Measurements from ENCODE around the gene TBX19. TPM values are rescaled to one million over a fixed set of nuclear protein-coding genes. Genes with fewer than 3 reads are reported as not detected.

The TBX19 gene
- total RNA-seq, 4 donors from 2014 or later, result 0.54 to 2.9 (median 2.0) TPM

GRCh38 chr1:168293356-168293755 is 12.7 kb downstream of the TBX19 start:
- Histone ChIP-seq H3K4me3 (replicated peaks in 1 of 3) (no peak overlapping the region), H3K27me3 (no peaks in the 10 kb centered on the region), H3K4me1 (no peaks in the 10 kb centered on the region), H3K36me3 (no peaks in the 10 kb centered on the region), H3K27ac (no peak overlapping the region), H3K9me3 (no peaks in the 10 kb centered on the region)
- 90% methylated on average over 1 of the region's 1 CpG for WGBS, 2 donors
- intact Hi-C loops (cut with DNase I), result no loop called here
- no peak for DNase-seq
- no peak for TF ChIP-seq POLR2A (IDR thresholded peaks at IDR 0.05)
- no peak for TF ChIP-seq CTCF (IDR thresholded peaks at IDR 0.05)

GRCh38 chr1:168295411-168296114 is 14.9 kb downstream of the TBX19 start:
- H3K27ac ChIP-seq, result no peak overlapping the region
- no peak for DNase-seq
- no peaks in the 10 kb centered on the region for H3K27me3 ChIP-seq
- no peaks in the 10 kb centered on the region for H3K9me3 ChIP-seq
- no peak overlapping the region for H3K4me3 ChIP-seq (replicated peaks in 1 of 3)
- TF ChIP-seq POLR2A (IDR thresholded peaks at IDR 0.05), result no peak
- intact Hi-C loops (cut with DNase I), result no loop called here
- H3K4me1 ChIP-seq, result no peaks in the 10 kb centered on the region
- 83 to 92% methylated on average over 8 of the region's 8 CpGs for WGBS, 2 donors
- H3K36me3 ChIP-seq, result no peaks in the 10 kb centered on the region

GRCh38 chr1:168297019-168297730 is 16.5 kb downstream of the TBX19 start:
- WGBS, 2 donors, result 80 to 85% methylated on average over 7 of the region's 7 CpGs
- H3K9me3 ChIP-seq, result no peaks in the 10 kb centered on the region
- DNase-seq, result no peak
- no peaks in the 10 kb centered on the region for H3K4me1 ChIP-seq
- no peaks in the 10 kb centered on the region for H3K36me3 ChIP-seq
- no peak for TF ChIP-seq POLR2A (IDR thresholded peaks at IDR 0.05)
- no peak for TF ChIP-seq CTCF (IDR thresholded peaks at IDR 0.05)
- intact Hi-C loops (cut with DNase I), result no loop called here
- no peak overlapping the region for H3K27ac ChIP-seq
- H3K4me3 ChIP-seq (replicated peaks in 1 of 3), result no peak overlapping the region
- H3K27me3 ChIP-seq, result no peaks in the 10 kb centered on the region

- Histone ChIP-seq H3K27ac (no peak overlapping the region), H3K36me3 (no peaks in the 10 kb centered on the region), H3K4me3 (replicated peaks in 1 of 3) (no peak overlapping the region), H3K9me3 (no peaks in the 10 kb centered on the region), H3K27me3 (no peaks in the 10 kb centered on the region), H3K4me1 (no peaks in the 10 kb centered on the region)
- no peak for DNase-seq
- no peak for TF ChIP-seq CTCF (IDR thresholded peaks at IDR 0.05)
- TF ChIP-seq POLR2A (IDR thresholded peaks at IDR 0.05), result no peak
- WGBS, 2 donors, result 95 to 96% methylated on average over 3 of the region's 3 CpGs
- intact Hi-C loops (cut with DNase I), result no loop called here
Observed at GRCh38 chr1:168298446-168298845, 17.8 kb downstream of the TBX19 start.

GRCh38 chr1:168300626-168301025 is 19.9 kb downstream of the TBX19 start:
- H3K27ac ChIP-seq, result no peak overlapping the region

More at GRCh38 chr1:168300626-168301025, 19.9 kb downstream of the TBX19 start:
- H3K9me3 ChIP-seq, result no peaks in the 10 kb centered on the region
- intact Hi-C loops (cut with DNase I), result no loop called here
- TF ChIP-seq CTCF (IDR thresholded peaks at IDR 0.05), result no peak
- no peak for TF ChIP-seq POLR2A (IDR thresholded peaks at IDR 0.05)
- no peaks in the 10 kb centered on the region for H3K4me1 ChIP-seq
- no peak overlapping the region for H3K4me3 ChIP-seq (replicated peaks in 1 of 3)
- H3K27me3 ChIP-seq, result no peaks in the 10 kb centered on the region
- H3K36me3 ChIP-seq, result no peaks in the 10 kb centered on the region
- no peak for DNase-seq
- WGBS, 2 donors, result 82 to 87% methylated on average over 2 of the region's 2 CpGs

All from thyroid gland (tissue), 4 donors.